Ovary (tissue), 3 donors: Measurements from ENCODE around the gene POLR2J2.
"Not testable (repeated sequence)": the region's sequence is repeated elsewhere in the genome, so short reads cannot be mapped to it uniquely, and the experiment has no call there.

ENCODE experiments used
- CTCF ChIP-seq, 3 donors: fragments of 450-650 bp in 2 of 3; fragments of 200-600 bp in 1 of 3; IDR thresholded peaks; one replicate each; pipeline versions ENCODE4 v1.5.1 to v1.8.0; 2016 to 2022; ENCODE audit warnings: antibody characterized with exemption in 3 of 3, mild to moderate bottlenecking in 1 of 3
- EP300 ChIP-seq: sonication (generic); formaldehyde crosslinking; IDR thresholded peaks from one replicate; pipeline ENCODE4 v1.6.1; 2017; ENCODE audit warnings: antibody characterized with exemption
- POLR2A ChIP-seq: fragments of 450-650 bp; IDR thresholded peaks from one replicate; pipeline ENCODE4 v1.6.1; 2017; ENCODE audit warnings: antibody characterized with exemption, mild to moderate bottlenecking, moderate library complexity
- donor health status: DM: no; HTN: no; CAD: no.

GRCh38 chr7:102636956-102637355, 34.5 kb downstream of the POLR2J2 start:
- TF ChIP-seq CTCF (IDR thresholded peaks at IDR 0.05); POLR2A; EP300: not testable (repeated sequence)
